WTC11 (cell line): Measurements from ENCODE around the gene ADAMTS10.

Experiments used
- GABPB1 ChIP-seq: sonication (generic); formaldehyde crosslinking; IDR thresholded peaks from 2 replicates; pipeline ENCODE4 v1.8.1; 2023; ENCODE audit warnings: mild to moderate bottlenecking, missing genetic modification reagents
- GRHL2 ChIP-seq: fragments of 250-450 bp; sonication (Bioruptor Pico); IDR thresholded peaks from 2 replicates; pipeline ENCODE4 v1.8.0; 2022; ENCODE audit warnings: mild to moderate bottlenecking, moderate library complexity; ENCODE audit not compliant: insufficient replicate concordance, severe bottlenecking
- NFE2L1 ChIP-seq: sonication (generic); formaldehyde crosslinking; IDR thresholded peaks from 2 replicates; pipeline ENCODE4 v1.8.1; 2023; ENCODE audit warnings: missing genetic modification reagents
- ZNF138 ChIP-seq: sonication (generic); formaldehyde crosslinking; conservative IDR thresholded peaks from 2 replicates; pipeline ENCODE4 v1.8.1; 2022; ENCODE audit warnings: mild to moderate bottlenecking, moderate library complexity, missing genetic modification reagents
- ZNF232 ChIP-seq: sonication (generic); formaldehyde crosslinking; IDR thresholded peaks from 2 replicates; pipeline ENCODE4 v1.8.0; 2022; ENCODE audit warnings: mild to moderate bottlenecking, missing genetic modification reagents
- ZNF396 ChIP-seq: fragments of 250-450 bp; sonication (Bioruptor Pico); IDR thresholded peaks from 2 replicates; pipeline ENCODE4 v1.8.0; 2021; ENCODE audit warnings: mild to moderate bottlenecking, moderate library complexity, borderline replicate concordance
- TF ChIP-seq, protein P1 (sequence below): fragments of 200-600 bp; IDR thresholded peaks from 2 replicates; pipeline ENCODE4 v1.8.0; 2022; ENCODE audit warnings: antibody characterized with exemption
- TF ChIP-seq, protein P2 (sequence below): sonication (generic); formaldehyde crosslinking; IDR thresholded peaks from 2 replicates; pipeline ENCODE4 v1.8.0; 2022; ENCODE audit warnings: mild to moderate bottlenecking, missing genetic modification reagents
- TF ChIP-seq, protein P3 (sequence below): sonication (generic); formaldehyde crosslinking; IDR thresholded peaks from 2 replicates; pipeline ENCODE4 v1.8.1; 2023; ENCODE audit warnings: mild to moderate bottlenecking, missing genetic modification reagents
- TF ChIP-seq, protein P4 (sequence below): sonication (generic); formaldehyde crosslinking; conservative IDR thresholded peaks from 2 replicates; pipeline ENCODE4 v1.8.1; 2022; ENCODE audit warnings: mild to moderate bottlenecking, missing genetic modification reagents
- TF ChIP-seq, protein P5 (sequence below): sonication (generic); formaldehyde crosslinking; IDR thresholded peaks from 2 replicates; pipeline ENCODE4 v1.8.0; 2022; ENCODE audit warnings: missing genetic modification reagents

DNA sequence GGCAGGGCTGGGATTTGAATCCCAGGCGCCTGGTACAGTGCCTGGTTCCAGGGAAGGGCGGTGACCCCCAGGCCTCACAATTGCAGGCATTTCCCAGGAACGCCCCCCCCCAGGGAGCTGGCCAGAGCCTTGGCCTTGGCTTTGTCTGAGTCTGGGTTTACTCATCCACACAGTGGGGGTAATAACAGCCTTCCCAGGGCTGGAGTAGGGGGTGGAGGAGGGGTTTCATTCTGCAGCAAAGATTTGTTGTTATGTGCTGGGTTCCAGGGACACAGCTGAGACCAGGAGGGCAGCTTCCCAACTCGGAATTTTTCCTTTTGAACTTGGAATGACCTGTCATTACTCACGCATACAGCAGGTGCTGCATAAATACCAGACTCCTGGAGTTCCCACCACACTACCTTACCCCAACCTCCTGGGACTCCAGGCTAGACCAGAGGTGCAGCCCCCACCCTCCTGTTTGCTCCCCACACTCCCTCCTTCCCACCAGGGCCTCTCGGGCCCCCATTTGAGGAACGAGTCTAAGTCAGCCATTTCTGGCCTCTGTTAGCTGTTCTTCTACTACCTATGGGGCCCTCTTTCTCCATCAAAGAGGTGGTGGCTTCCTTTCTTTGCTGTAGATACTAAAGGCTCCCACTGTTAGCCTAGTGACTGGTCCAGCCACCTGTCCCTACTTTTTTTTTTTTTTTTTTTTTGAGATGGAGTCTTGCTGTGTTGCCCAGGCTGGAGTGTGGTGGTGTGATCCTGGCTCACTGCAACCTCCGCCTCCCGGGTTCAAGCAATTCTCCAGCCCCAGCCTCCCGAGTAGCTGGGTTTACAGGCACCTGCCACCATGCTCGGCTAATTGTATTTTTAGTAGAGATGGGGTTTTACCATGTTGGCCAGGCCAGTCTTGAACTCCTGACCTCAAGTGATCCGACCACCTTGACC lies 1.6 kb upstream of the ADAMTS10 start:
- TF ChIP-seq, protein P1, sequence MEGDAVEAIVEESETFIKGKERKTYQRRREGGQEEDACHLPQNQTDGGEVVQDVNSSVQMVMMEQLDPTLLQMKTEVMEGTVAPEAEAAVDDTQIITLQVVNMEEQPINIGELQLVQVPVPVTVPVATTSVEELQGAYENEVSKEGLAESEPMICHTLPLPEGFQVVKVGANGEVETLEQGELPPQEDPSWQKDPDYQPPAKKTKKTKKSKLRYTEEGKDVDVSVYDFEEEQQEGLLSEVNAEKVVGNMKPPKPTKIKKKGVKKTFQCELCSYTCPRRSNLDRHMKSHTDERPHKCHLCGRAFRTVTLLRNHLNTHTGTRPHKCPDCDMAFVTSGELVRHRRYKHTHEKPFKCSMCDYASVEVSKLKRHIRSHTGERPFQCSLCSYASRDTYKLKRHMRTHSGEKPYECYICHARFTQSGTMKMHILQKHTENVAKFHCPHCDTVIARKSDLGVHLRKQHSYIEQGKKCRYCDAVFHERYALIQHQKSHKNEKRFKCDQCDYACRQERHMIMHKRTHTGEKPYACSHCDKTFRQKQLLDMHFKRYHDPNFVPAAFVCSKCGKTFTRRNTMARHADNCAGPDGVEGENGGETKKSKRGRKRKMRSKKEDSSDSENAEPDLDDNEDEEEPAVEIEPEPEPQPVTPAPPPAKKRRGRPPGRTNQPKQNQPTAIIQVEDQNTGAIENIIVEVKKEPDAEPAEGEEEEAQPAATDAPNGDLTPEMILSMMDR, result no peak
- TF ChIP-seq, protein P2, sequence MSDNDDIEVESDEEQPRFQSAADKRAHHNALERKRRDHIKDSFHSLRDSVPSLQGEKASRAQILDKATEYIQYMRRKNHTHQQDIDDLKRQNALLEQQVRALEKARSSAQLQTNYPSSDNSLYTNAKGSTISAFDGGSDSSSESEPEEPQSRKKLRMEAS (CRISPR knock-in tag), result no peak
- TF ChIP-seq, protein P3, sequence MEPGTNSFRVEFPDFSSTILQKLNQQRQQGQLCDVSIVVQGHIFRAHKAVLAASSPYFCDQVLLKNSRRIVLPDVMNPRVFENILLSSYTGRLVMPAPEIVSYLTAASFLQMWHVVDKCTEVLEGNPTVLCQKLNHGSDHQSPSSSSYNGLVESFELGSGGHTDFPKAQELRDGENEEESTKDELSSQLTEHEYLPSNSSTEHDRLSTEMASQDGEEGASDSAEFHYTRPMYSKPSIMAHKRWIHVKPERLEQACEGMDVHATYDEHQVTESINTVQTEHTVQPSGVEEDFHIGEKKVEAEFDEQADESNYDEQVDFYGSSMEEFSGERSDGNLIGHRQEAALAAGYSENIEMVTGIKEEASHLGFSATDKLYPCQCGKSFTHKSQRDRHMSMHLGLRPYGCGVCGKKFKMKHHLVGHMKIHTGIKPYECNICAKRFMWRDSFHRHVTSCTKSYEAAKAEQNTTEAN (CRISPR knock-in tag), result no peak
- TF ChIP-seq ZNF138 (CRISPR knock-in tag), result no peak
- no peak for TF ChIP-seq ZNF232
- TF ChIP-seq ZNF396, result no peak
- TF ChIP-seq GABPB1, result no peak
- TF ChIP-seq, protein P4, sequence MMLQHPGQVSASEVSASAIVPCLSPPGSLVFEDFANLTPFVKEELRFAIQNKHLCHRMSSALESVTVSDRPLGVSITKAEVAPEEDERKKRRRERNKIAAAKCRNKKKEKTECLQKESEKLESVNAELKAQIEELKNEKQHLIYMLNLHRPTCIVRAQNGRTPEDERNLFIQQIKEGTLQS (CRISPR knock-in tag), result no peak
- no peak for TF ChIP-seq NFE2L1 (CRISPR knock-in tag)
- TF ChIP-seq, protein P5, sequence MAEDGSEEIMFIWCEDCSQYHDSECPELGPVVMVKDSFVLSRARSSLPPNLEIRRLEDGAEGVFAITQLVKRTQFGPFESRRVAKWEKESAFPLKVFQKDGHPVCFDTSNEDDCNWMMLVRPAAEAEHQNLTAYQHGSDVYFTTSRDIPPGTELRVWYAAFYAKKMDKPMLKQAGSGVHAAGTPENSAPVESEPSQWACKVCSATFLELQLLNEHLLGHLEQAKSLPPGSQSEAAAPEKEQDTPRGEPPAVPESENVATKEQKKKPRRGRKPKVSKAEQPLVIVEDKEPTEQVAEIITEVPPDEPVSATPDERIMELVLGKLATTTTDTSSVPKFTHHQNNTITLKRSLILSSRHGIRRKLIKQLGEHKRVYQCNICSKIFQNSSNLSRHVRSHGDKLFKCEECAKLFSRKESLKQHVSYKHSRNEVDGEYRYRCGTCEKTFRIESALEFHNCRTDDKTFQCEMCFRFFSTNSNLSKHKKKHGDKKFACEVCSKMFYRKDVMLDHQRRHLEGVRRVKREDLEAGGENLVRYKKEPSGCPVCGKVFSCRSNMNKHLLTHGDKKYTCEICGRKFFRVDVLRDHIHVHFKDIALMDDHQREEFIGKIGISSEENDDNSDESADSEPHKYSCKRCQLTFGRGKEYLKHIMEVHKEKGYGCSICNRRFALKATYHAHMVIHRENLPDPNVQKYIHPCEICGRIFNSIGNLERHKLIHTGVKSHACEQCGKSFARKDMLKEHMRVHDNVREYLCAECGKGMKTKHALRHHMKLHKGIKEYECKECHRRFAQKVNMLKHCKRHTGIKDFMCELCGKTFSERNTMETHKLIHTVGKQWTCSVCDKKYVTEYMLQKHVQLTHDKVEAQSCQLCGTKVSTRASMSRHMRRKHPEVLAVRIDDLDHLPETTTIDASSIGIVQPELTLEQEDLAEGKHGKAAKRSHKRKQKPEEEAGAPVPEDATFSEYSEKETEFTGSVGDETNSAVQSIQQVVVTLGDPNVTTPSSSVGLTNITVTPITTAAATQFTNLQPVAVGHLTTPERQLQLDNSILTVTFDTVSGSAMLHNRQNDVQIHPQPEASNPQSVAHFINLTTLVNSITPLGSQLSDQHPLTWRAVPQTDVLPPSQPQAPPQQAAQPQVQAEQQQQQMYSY (CRISPR knock-in tag), result no peak
- no peak for TF ChIP-seq GRHL2 (CRISPR knock-in tag)
